Activated naive CD8-positive, alpha-beta T cell (primary cell): ENCODE data around the gene DLG2.

Experiments used
- H3K27ac Mint-ChIP-seq: one replicate; pipeline ENCODE4 v1.8.0; 2021; ENCODE audit warnings: mixed read lengths
- H3K27me3 Mint-ChIP-seq: one replicate; pipeline ENCODE4 v1.8.0; 2021; ENCODE audit warnings: mixed read lengths
- H3K36me3 Mint-ChIP-seq: one replicate; pipeline ENCODE4 v1.8.0; 2021; ENCODE audit warnings: mixed read lengths
- H3K4me1 Mint-ChIP-seq: one replicate; pipeline ENCODE4 v1.8.0; 2021; ENCODE audit warnings: low read depth, mixed read lengths
- H3K4me3 Mint-ChIP-seq: one replicate; pipeline ENCODE4 v1.8.0; 2021; ENCODE audit warnings: mild to moderate bottlenecking, mixed read lengths
- H3K9me3 Mint-ChIP-seq: one replicate; pipeline ENCODE4 v1.8.0; 2021; ENCODE audit warnings: low read depth, mixed read lengths

DLG2 gene

DNA sequence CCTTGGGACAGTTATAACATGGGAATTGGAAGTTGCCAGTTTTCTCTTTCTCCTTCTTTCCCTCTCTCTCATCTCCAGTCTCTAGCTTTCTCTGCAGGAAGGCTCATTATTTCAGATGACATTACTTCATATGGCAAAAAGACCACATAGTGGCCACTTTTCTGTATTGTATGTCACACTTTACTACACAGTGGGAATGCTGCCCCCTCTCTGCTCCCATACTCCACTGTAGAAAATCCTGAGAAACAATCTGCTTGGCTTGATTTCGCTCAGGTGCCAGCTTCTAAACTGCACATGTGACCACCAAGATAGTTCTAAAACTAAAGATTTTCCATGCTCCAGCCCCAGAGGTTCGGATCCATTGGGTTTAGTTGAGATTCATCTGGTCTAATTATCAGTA lies 1480.3 kb downstream of the DLG2 start:
- H3K27me3 Mint-ChIP-seq: no peaks in the 10 kb centered on the region
- H3K27ac Mint-ChIP-seq: no peak overlapping the region
- no peak overlapping the region for H3K4me3 Mint-ChIP-seq
- H3K36me3 Mint-ChIP-seq: no peaks in the 10 kb centered on the region
- peaks cover 29% of the 10 kb centered on the region for H3K9me3 Mint-ChIP-seq
- H3K4me1 Mint-ChIP-seq: no peaks in the 10 kb centered on the region

DNA sequence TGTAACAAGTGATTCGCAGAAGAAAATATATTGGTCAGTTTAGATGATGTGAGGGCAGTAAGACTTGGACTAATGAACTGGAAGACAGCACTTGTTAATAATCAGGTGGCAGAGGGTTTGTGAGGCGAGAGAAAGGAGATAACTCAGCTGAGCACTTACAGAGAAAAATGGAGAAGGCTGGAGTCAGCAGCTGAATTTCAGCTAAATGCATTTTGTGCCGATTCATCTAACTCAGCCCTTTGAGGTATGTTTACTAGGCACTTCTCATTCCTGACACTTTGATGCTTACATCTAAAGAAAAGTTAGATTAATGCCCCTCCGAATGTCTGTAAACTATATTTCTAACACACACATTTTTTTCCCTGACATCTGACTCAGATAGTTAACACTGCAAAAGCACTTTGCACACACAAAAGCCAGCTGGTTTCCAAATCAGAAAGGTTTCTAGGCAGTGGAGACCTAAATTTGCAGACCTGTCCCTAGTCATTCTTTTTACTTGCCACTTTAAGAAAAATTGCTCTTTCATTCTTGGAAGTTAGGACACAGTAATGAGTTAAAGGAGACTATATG lies 1481.4 kb downstream of the DLG2 start:
- Mint-ChIP-seq H3K27ac (no peak overlapping the region), H3K36me3 (no peaks in the 10 kb centered on the region), H3K4me3 (no peak overlapping the region), H3K9me3 (peaks cover 23% of the 10 kb centered on the region), H3K4me1 (no peaks in the 10 kb centered on the region), H3K27me3 (no peaks in the 10 kb centered on the region)

DNA sequence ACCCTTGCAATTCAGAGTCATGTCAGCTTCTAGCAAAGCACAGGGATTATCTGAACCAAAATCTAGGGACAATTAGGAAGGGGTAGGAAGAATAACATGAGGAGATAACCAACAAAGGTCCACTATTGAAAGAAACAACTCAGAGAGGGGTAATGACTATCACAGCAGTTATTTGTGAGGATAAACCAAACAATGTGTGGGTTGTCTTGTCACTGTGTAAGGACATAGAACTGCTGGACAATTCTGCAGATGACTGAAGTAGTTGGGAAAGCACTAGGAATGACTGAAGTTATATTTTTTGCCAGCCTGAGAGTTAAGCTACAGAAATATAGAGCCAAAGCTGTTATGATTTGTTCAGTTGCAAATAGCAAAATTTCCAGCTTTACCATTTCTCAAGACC lies 1482.6 kb downstream of the DLG2 start:
- no peak overlapping the region for H3K4me3 Mint-ChIP-seq
- no peak overlapping the region for H3K27ac Mint-ChIP-seq
- peaks cover 21% of the 10 kb centered on the region for H3K9me3 Mint-ChIP-seq
- no peaks in the 10 kb centered on the region for H3K4me1 Mint-ChIP-seq
- no peaks in the 10 kb centered on the region for H3K36me3 Mint-ChIP-seq
- no peaks in the 10 kb centered on the region for H3K27me3 Mint-ChIP-seq

GRCh38 chr11:84142411-84142810 lies 1484.7 kb downstream of the DLG2 start:
- H3K4me1 Mint-ChIP-seq: no peaks in the 10 kb centered on the region
- no peaks in the 10 kb centered on the region for H3K36me3 Mint-ChIP-seq
- no peaks in the 10 kb centered on the region for H3K27me3 Mint-ChIP-seq
- no peak overlapping the region for H3K4me3 Mint-ChIP-seq
- no peak overlapping the region for H3K27ac Mint-ChIP-seq
- H3K9me3 Mint-ChIP-seq: peaks cover 24% of the 10 kb centered on the region

DNA sequence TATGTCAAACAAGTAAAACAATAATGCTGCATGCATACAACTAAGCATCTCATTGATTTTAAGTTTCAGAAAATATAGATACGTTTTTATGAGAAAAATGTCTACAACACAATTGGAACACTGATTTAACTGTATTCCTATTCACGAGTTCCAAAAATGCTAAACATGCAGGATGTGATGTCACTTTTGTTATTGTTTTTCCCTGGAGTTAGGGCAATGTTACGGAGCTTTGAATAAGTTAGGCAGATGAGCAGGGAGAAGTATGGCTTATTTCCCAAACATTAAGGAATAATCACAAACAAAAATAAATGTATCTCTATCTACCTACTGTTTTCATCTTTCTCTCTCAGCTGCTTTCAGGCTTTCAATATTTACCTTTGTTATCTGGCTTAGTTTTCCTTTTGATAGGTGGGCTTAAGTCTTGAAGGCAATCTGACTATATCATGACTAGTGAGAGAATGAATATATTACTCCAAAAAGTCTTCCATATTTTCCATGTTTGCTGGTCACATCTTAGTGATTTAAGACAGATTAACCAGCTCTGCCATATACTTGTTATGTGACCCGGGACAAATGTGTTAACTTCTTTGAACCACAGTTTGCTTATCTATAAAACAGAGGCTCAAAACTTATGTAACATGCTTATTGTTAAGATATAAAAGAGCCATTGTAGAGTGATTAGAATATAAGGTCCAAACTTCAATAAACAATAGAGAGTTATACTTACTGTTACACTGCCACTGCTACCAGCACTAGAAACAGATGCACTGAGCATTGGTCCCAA lies 1486.6 kb downstream of the DLG2 start:
- no peak overlapping the region for H3K27ac Mint-ChIP-seq

GRCh38 chr11:84137960-84138359 lies 1489.2 kb downstream of the DLG2 start:
- Mint-ChIP-seq H3K36me3 (no peaks in the 10 kb centered on the region), H3K4me1 (no peaks in the 10 kb centered on the region), H3K9me3 (peaks cover 17% of the 10 kb centered on the region), H3K27ac (no peak overlapping the region), H3K4me3 (no peak overlapping the region), H3K27me3 (no peaks in the 10 kb centered on the region)

More for the DNA sequence above, 1486.6 kb downstream of the DLG2 start:
- Mint-ChIP-seq H3K4me3 (no peak overlapping the region), H3K4me1 (no peaks in the 10 kb centered on the region), H3K36me3 (no peaks in the 10 kb centered on the region), H3K27me3 (no peaks in the 10 kb centered on the region), H3K9me3 (peaks cover 27% of the 10 kb centered on the region)

DNA sequence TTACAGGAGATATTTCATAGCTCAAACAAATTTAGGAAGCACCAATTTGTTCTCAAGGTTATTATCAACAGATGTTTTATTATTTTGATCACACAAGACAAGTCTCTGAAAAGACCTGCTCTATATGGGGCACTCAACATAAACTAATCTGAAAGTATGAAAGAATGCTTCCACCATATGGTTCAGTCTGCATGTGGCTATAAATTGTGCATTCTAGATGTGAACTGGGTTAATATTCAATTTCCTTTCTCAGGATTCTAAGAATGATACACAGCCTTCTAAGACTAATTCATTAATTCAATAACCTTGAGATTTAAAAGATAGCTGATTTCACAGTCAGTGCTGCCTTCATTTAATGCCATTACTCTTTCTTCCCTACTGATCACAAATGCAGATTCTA lies 1489.6 kb downstream of the DLG2 start:
- Mint-ChIP-seq H3K27me3 (no peaks in the 10 kb centered on the region), H3K9me3 (peaks cover 17% of the 10 kb centered on the region), H3K4me1 (no peaks in the 10 kb centered on the region), H3K4me3 (no peak overlapping the region), H3K36me3 (no peaks in the 10 kb centered on the region), H3K27ac (no peak overlapping the region)

GRCh38 chr11:84136926-84137325 lies 1490.2 kb downstream of the DLG2 start:
- H3K9me3 Mint-ChIP-seq: peaks cover 17% of the 10 kb centered on the region
- no peaks in the 10 kb centered on the region for H3K27me3 Mint-ChIP-seq
- no peaks in the 10 kb centered on the region for H3K36me3 Mint-ChIP-seq
- H3K4me1 Mint-ChIP-seq: no peaks in the 10 kb centered on the region
- no peak overlapping the region for H3K4me3 Mint-ChIP-seq
- H3K27ac Mint-ChIP-seq: no peak overlapping the region

DNA sequence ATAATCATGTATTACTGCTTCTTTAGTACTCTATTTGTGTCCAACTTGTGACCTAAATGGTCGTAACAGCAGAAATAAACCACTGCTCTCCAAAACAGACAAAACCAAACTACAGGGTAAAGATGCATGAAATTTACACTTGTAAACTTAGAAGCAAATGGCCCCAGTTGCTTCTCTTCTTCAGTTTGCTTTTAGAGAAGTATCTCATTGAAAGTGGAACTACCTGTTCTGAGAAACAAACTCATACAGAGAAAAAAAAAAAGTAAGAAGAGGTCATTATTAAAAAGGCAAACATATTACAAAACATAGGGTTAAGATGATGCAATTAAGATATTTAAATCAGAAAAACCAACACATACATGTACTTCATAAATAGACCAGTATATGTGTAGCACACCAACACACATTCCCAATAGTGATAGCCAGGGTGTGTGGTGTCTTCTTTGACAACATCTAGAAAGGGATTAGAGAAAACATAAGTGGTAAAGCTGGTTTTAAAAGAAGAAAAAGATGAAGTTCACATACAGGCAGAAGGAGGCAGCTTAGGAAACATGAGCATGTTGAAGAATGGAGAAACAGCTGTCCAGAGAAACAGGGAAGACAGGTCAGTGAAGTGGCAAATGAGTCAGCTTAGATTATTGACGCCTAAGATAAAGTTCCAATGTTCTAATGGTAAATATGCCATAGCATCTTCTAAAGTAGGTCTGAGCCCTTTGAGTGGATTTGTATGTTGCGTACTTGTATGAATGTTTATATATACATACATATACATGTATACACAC lies 1496.3 kb downstream of the DLG2 start:
- no peaks in the 10 kb centered on the region for H3K4me1 Mint-ChIP-seq
- peaks cover 8% of the 10 kb centered on the region for H3K9me3 Mint-ChIP-seq
- H3K4me3 Mint-ChIP-seq: no peak overlapping the region

GRCh38 chr11:84129961-84130576 lies 1497.1 kb downstream of the DLG2 start:
- Mint-ChIP-seq H3K27ac (no peak overlapping the region), H3K36me3 (no peaks in the 10 kb centered on the region), H3K4me3 (no peak overlapping the region), H3K27me3 (no peaks in the 10 kb centered on the region), H3K4me1 (no peaks in the 10 kb centered on the region), H3K9me3 (peaks cover 8% of the 10 kb centered on the region)

More for the DNA sequence above, 1496.3 kb downstream of the DLG2 start:
- H3K27ac Mint-ChIP-seq: no peak overlapping the region
- no peaks in the 10 kb centered on the region for H3K27me3 Mint-ChIP-seq
- no peaks in the 10 kb centered on the region for H3K36me3 Mint-ChIP-seq

DNA sequence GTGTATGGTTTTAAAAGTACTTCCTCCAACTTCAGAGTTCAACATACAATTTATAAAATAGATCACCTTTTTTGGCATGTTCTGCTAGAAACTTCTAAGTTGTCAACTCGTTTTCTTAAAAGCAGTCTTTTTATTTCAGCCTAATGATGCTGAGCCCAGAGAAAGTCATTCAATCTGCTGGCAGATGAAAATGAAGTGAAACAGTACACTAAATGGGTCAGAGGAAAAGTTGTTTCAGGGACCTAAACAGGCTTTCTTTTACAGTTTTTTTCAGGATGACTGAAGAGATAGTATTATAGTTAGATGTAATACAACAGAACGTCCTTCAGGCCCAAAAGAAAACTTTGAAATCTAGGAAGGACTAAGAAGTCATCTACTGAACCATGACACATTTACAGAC lies 1498.3 kb downstream of the DLG2 start:
- Mint-ChIP-seq H3K27ac (no peak overlapping the region), H3K36me3 (no peaks in the 10 kb centered on the region), H3K4me1 (no peaks in the 10 kb centered on the region), H3K4me3 (no peak overlapping the region), H3K27me3 (no peaks in the 10 kb centered on the region), H3K9me3 (peaks cover 15% of the 10 kb centered on the region)

GRCh38 chr11:84117394-84117793 lies 1509.8 kb downstream of the DLG2 start:
- peaks cover 26% of the 10 kb centered on the region for H3K9me3 Mint-ChIP-seq
- H3K27ac Mint-ChIP-seq: no peak overlapping the region
- no peak overlapping the region for H3K4me3 Mint-ChIP-seq
- no peaks in the 10 kb centered on the region for H3K27me3 Mint-ChIP-seq
- peaks cover 3% of the 10 kb centered on the region for H3K36me3 Mint-ChIP-seq
- no peaks in the 10 kb centered on the region for H3K4me1 Mint-ChIP-seq

DNA sequence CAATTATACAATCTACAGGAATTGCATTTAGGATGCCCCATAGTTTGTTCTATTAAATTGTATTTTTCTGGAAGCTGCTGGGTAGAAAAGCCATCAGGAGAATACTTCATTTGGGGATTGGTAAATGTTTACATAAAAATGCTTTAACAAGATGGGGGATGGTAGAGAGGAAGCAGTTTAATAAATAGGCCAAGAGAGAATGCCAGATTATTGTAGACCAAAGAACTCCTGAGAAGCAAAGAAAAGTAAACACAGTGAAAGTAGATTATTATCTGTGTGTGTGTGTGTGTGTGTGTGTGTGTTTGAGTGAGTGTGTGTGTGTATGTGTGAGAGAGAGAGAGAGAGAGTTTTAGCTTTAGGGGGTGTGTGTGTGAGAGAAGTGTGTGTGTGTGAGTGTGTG lies 1520.6 kb downstream of the DLG2 start:
- Mint-ChIP-seq H3K27me3 (no peaks in the 10 kb centered on the region), H3K36me3 (no peaks in the 10 kb centered on the region), H3K27ac (no peak overlapping the region), H3K4me3 (no peak overlapping the region), H3K4me1 (no peaks in the 10 kb centered on the region), H3K9me3 (peaks cover 5% of the 10 kb centered on the region)

- Mint-ChIP-seq H3K4me3 (no peak overlapping the region), H3K4me1 (no peaks in the 10 kb centered on the region), H3K36me3 (no peaks in the 10 kb centered on the region), H3K27me3 (no peaks in the 10 kb centered on the region), H3K9me3 (no peaks in the 10 kb centered on the region), H3K27ac (no peak overlapping the region)
Observed at GRCh38 chr11:84105148-84105547, 1522.0 kb downstream of the DLG2 start.

DNA sequence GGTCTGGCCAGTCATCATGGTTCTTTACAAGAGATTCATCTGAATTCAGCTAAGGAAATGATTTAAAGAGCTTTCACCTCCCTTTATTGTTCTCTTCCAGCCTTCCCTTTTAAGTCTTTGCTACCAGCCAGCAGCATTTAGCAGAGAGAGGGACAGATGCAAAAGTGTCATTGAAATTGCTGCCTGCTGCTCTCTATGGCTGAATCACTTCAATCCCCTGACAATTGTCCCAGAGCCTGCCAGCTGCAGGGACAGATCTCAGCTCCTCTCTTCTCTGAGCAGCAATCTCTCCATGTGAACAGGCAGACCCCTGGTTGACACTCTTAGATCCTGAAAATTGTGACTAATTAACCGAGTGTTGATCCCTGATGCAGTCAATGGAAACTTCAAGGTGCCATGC lies 1524.0 kb downstream of the DLG2 start:
- H3K27ac Mint-ChIP-seq: no peak overlapping the region
- H3K36me3 Mint-ChIP-seq: no peaks in the 10 kb centered on the region
- no peaks in the 10 kb centered on the region for H3K4me1 Mint-ChIP-seq
- H3K4me3 Mint-ChIP-seq: no peak overlapping the region
- H3K9me3 Mint-ChIP-seq: no peaks in the 10 kb centered on the region
- H3K27me3 Mint-ChIP-seq: no peaks in the 10 kb centered on the region
